ENCODE results near the gene MUC2. TPM values are rescaled to one million over a fixed set of nuclear protein-coding genes. Genes with fewer than 3 reads are reported as not detected.

Gene MUC2
- total RNA-seq, 1 donor from 2014 or later = not detected

GRCh38 chr11:1052133-1053011, 22.3 kb upstream of the MUC2 start:
- H4K20me1 ChIP-seq (ENCODE audit: insufficient read depth, low read length) = no peaks in the 10 kb centered on the region
- no peak overlapping the region for H2AFZ ChIP-seq (ENCODE audit: low read depth, low read length)
- no peak for FAIRE-seq
- Mint-ChIP-seq H3K27me3 (ENCODE audit: low read depth, unreplicated experiment) (peaks cover 21% of the 10 kb centered on the region), H3K36me3 (ENCODE audit: low read depth, unreplicated experiment) (peaks cover 4% of the 10 kb centered on the region), H3K9me3 (ENCODE audit: unreplicated experiment) (no peaks in the 10 kb centered on the region), H3K27ac (ENCODE audit: unreplicated experiment) (no peak overlapping the region), H3K4me1 (ENCODE audit: low read depth, unreplicated experiment) (no peaks in the 10 kb centered on the region), H3K4me3 (ENCODE audit: unreplicated experiment) (no peak overlapping the region)
- H3K79me2 ChIP-seq (ENCODE audit: insufficient read depth, low read length) = no peaks in the 10 kb centered on the region
- H3K9ac ChIP-seq (ENCODE audit: low read length) = no peak overlapping the region
- H3K4me1 ChIP-seq (ENCODE audit: insufficient read depth, low read length) = no peaks in the 10 kb centered on the region
- no peaks in the 10 kb centered on the region for H3K9me3 ChIP-seq (ENCODE audit: insufficient read depth, low read depth, low read length)
- no peaks in the 10 kb centered on the region for H3K36me3 ChIP-seq (ENCODE audit: insufficient read depth, low read length)
- TF ChIP-seq, protein P1, sequence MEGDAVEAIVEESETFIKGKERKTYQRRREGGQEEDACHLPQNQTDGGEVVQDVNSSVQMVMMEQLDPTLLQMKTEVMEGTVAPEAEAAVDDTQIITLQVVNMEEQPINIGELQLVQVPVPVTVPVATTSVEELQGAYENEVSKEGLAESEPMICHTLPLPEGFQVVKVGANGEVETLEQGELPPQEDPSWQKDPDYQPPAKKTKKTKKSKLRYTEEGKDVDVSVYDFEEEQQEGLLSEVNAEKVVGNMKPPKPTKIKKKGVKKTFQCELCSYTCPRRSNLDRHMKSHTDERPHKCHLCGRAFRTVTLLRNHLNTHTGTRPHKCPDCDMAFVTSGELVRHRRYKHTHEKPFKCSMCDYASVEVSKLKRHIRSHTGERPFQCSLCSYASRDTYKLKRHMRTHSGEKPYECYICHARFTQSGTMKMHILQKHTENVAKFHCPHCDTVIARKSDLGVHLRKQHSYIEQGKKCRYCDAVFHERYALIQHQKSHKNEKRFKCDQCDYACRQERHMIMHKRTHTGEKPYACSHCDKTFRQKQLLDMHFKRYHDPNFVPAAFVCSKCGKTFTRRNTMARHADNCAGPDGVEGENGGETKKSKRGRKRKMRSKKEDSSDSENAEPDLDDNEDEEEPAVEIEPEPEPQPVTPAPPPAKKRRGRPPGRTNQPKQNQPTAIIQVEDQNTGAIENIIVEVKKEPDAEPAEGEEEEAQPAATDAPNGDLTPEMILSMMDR (IDR thresholded peaks at IDR 0.05; ENCODE audit: insufficient read depth, low read depth, low read length) = no peak
- TF ChIP-seq EZH2 (IDR thresholded peaks at IDR 0.05; ENCODE audit: insufficient read depth, low read length) = no peak
- H3K27ac ChIP-seq (ENCODE audit: low read depth, low read length) = no peak overlapping the region
- H3K4me2 ChIP-seq (ENCODE audit: low read length) = no peak overlapping the region
- H3K4me3 ChIP-seq (ENCODE audit: insufficient read depth, low read depth, low read length) = no peak overlapping the region
- H3K27me3 ChIP-seq (ENCODE audit: insufficient read depth, low read length) = peaks cover 12% of the 10 kb centered on the region
- DNase-seq (ENCODE audit: low read depth) = no peak

GRCh38 chr11:1053121-1053901, 21.4 kb upstream of the MUC2 start:
- H3K27me3 Mint-ChIP-seq (ENCODE audit: low read depth, unreplicated experiment) = peaks cover 22% of the 10 kb centered on the region
- no peak overlapping the region for H3K27ac ChIP-seq (ENCODE audit: low read depth, low read length)
- H3K9me3 Mint-ChIP-seq (ENCODE audit: unreplicated experiment) = peaks cover 4% of the 10 kb centered on the region

More at GRCh38 chr11:1053121-1053901, 21.4 kb upstream of the MUC2 start:
- Histone ChIP-seq H3K4me3 (ENCODE audit: insufficient read depth, low read depth, low read length) (no peak overlapping the region), H3K4me2 (ENCODE audit: low read length) (no peak overlapping the region), H2AFZ (ENCODE audit: low read depth, low read length) (no peak overlapping the region), H3K36me3 (ENCODE audit: insufficient read depth, low read length) (no peaks in the 10 kb centered on the region), H3K79me2 (ENCODE audit: insufficient read depth, low read length) (no peaks in the 10 kb centered on the region), H4K20me1 (ENCODE audit: insufficient read depth, low read length) (no peaks in the 10 kb centered on the region), H3K9ac (ENCODE audit: low read length) (no peak overlapping the region), H3K27me3 (ENCODE audit: insufficient read depth, low read length) (peaks cover 6% of the 10 kb centered on the region), H3K4me1 (ENCODE audit: insufficient read depth, low read length) (no peaks in the 10 kb centered on the region), H3K9me3 (ENCODE audit: insufficient read depth, low read depth, low read length) (no peaks in the 10 kb centered on the region)
- DNase-seq (ENCODE audit: low read depth) (no peak), FAIRE-seq (no peak)
- Mint-ChIP-seq H3K27ac (ENCODE audit: unreplicated experiment) (no peak overlapping the region), H3K4me3 (ENCODE audit: unreplicated experiment) (no peak overlapping the region), H3K4me1 (ENCODE audit: low read depth, unreplicated experiment) (no peaks in the 10 kb centered on the region), H3K36me3 (ENCODE audit: low read depth, unreplicated experiment) (peaks cover 5% of the 10 kb centered on the region)
- TF ChIP-seq, protein P1 (IDR thresholded peaks at IDR 0.05; ENCODE audit: insufficient read depth, low read depth, low read length) = no peak
- no peak for TF ChIP-seq EZH2 (IDR thresholded peaks at IDR 0.05; ENCODE audit: insufficient read depth, low read length)

All from astrocyte (in vitro differentiated cells and primary cell).